H9 (cell line): ENCODE measurements around the gene COL17A1. TPM values are rescaled to one million over a fixed set of nuclear protein-coding genes. Genes with fewer than 3 reads are reported as not detected.

Experiments used
- DNase-seq: peaks from one replicate; pipeline ENCODE4 v3.0.0-alpha.2; 2017
- H2AFZ ChIP-seq: one replicate; pipeline ENCODE4 v1.6.1; 2013; ENCODE audit warnings: mild to moderate bottlenecking, low read length, control low read depth, moderate library complexity
- H2AK5ac ChIP-seq: 2 replicates; pipeline ENCODE4 v1.6.1; 2013; ENCODE audit warnings: low read length, control low read depth, mixed read lengths; ENCODE audit not compliant: insufficient read length
- H2BK120ac ChIP-seq: one replicate; pipeline ENCODE4 v1.6.1; 2013; ENCODE audit warnings: low read depth, mild to moderate bottlenecking, low read length, control low read depth, inconsistent platforms; ENCODE audit not compliant: poor library complexity, severe bottlenecking
- H2BK12ac ChIP-seq: 2 replicates; pipeline ENCODE4 v1.6.1; 2013; ENCODE audit warnings: low read length, control low read depth, mixed read lengths, low read depth; ENCODE audit not compliant: insufficient read length
- H2BK15ac ChIP-seq: 2 replicates; pipeline ENCODE4 v1.6.1; 2013; ENCODE audit warnings: low read depth, low read length, control low read depth
- H2BK20ac ChIP-seq: one replicate; pipeline ENCODE4 v1.6.1; 2013; ENCODE audit warnings: low read depth, mild to moderate bottlenecking, low read length, control low read depth, inconsistent platforms; ENCODE audit not compliant: poor library complexity, severe bottlenecking
- H2BK5ac ChIP-seq: 2 replicates; pipeline ENCODE4 v1.6.1; 2013; ENCODE audit warnings: low read length, control low read depth, mixed read lengths; ENCODE audit not compliant: insufficient read length
- H3K14ac ChIP-seq: 2 replicates; pipeline ENCODE4 v1.6.1; 2013; ENCODE audit warnings: low read length, control low read depth; ENCODE audit not compliant: insufficient read depth
- H3K18ac ChIP-seq: 2 replicates; pipeline ENCODE4 v1.6.1; 2013; ENCODE audit warnings: low read depth, mild to moderate bottlenecking, mixed read lengths, low read length, control low read depth; ENCODE audit not compliant: insufficient read length
- H3K23ac ChIP-seq: 2 replicates; pipeline ENCODE4 v1.6.1; 2013; ENCODE audit warnings: low read length, control low read depth, mixed read lengths, low read depth; ENCODE audit not compliant: insufficient read length
- H3K23me2 ChIP-seq: 2 replicates; pipeline ENCODE4 v1.6.1; 2013; ENCODE audit warnings: low read depth, mild to moderate bottlenecking, mixed read lengths, low read length, control low read depth; ENCODE audit not compliant: insufficient read length, poor library complexity, severe bottlenecking
- H3K27ac ChIP-seq: 2 replicates; pipeline ENCODE4 v1.5.1; 2013; ENCODE audit warnings: low read length, control low read depth, mixed read lengths, low read depth; ENCODE audit not compliant: insufficient read length
- H3K27me3 ChIP-seq: 2 replicates; pipeline ENCODE4 v1.6.1; 2013; ENCODE audit warnings: low read length, control low read depth, inconsistent platforms; ENCODE audit not compliant: insufficient read depth
- H3K4ac ChIP-seq: 2 replicates; pipeline ENCODE4 v1.6.1; 2013; ENCODE audit warnings: low read depth, mild to moderate bottlenecking, control low read depth, inconsistent platforms, low read length, moderate library complexity
- H3K4me1 ChIP-seq: 2 replicates; pipeline ENCODE4 v1.6.1; 2013; ENCODE audit warnings: low read length, control low read depth, inconsistent platforms; ENCODE audit not compliant: insufficient read depth
- H3K4me2 ChIP-seq: 2 replicates; pipeline ENCODE4 v1.6.1; 2013; ENCODE audit warnings: low read length, control low read depth, mixed read lengths; ENCODE audit not compliant: insufficient read length, insufficient read depth
- H3K56ac ChIP-seq: 2 replicates; pipeline ENCODE4 v1.6.1; 2013; ENCODE audit warnings: low read depth, mild to moderate bottlenecking, mixed read lengths, low read length, control low read depth; ENCODE audit not compliant: insufficient read length
- H3K79me1 ChIP-seq: 2 replicates; pipeline ENCODE4 v1.6.1; 2013; ENCODE audit warnings: low read depth, mild to moderate bottlenecking, moderate library complexity, low read length, control low read depth, inconsistent platforms; ENCODE audit not compliant: insufficient read depth, poor library complexity, severe bottlenecking
- H3K79me2 ChIP-seq: 2 replicates; pipeline ENCODE4 v1.6.1; 2013; ENCODE audit warnings: low read length, control low read depth, inconsistent platforms; ENCODE audit not compliant: insufficient read depth
- H3K9ac ChIP-seq: 2 replicates; pipeline ENCODE4 v1.6.1; 2013; ENCODE audit warnings: low read length, control low read depth, mixed read lengths; ENCODE audit not compliant: insufficient read length; ENCODE audit errors: extremely low read depth
- H3K9me3 ChIP-seq: one replicate; pipeline ENCODE4 v1.6.1; 2013; ENCODE audit warnings: low read depth, low read length, inconsistent platforms; ENCODE audit not compliant: control insufficient read depth
- H3T11ph ChIP-seq: one replicate; pipeline ENCODE4 v1.6.1; 2013; ENCODE audit warnings: mild to moderate bottlenecking, low read length, control low read depth, inconsistent platforms
- H4K20me1 ChIP-seq: one replicate; pipeline ENCODE4 v1.6.1; 2013; ENCODE audit not compliant: control insufficient read depth, insufficient read length, insufficient read depth
- H4K5ac ChIP-seq: 2 replicates; pipeline ENCODE4 v1.6.1; 2013; ENCODE audit warnings: low read depth, mild to moderate bottlenecking, mixed read lengths, low read length, control low read depth; ENCODE audit not compliant: insufficient read length
- H4K8ac ChIP-seq: replicated peaks from 2 replicates; pipeline ENCODE4 v1.6.1; 2013; ENCODE audit warnings: low read length, control low read depth, mixed read lengths, low read depth; ENCODE audit not compliant: insufficient read length
- H4K91ac ChIP-seq: 2 replicates; pipeline ENCODE4 v1.6.1; 2013; ENCODE audit warnings: low read depth, mild to moderate bottlenecking, moderate library complexity, mixed read lengths, low read length, control low read depth; ENCODE audit not compliant: insufficient read length
- H3K27ac Mint-ChIP-seq, 3 experiments: 2 replicates in 2 of 3; 3 replicates in 1 of 3; pipeline ENCODE4 v1.8.0; 2020 to 2021; ENCODE audit warnings: mixed read lengths in 3 of 3, mild to moderate bottlenecking in 1 of 3, moderate library complexity in 1 of 3
- H3K27me3 Mint-ChIP-seq: 2 replicates; pipeline ENCODE4 v1.8.0; 2021; ENCODE audit warnings: low read depth, mild to moderate bottlenecking, moderate library complexity, mixed read lengths
- H3K36me3 Mint-ChIP-seq, 3 experiments: 2 replicates in 2 of 3; 3 replicates in 1 of 3; pipeline ENCODE4 v1.8.0; 2020 to 2021; ENCODE audit warnings: low read depth in 3 of 3, mixed read lengths in 3 of 3; ENCODE audit not compliant: insufficient read depth in 1 of 3
- H3K4me1 Mint-ChIP-seq, 2 experiments: 2 replicates each; pipeline ENCODE4 v1.8.0; 2020; ENCODE audit warnings: mixed read lengths in 2 of 2
- H3K4me3 Mint-ChIP-seq, 2 experiments: 2 replicates in 1 of 2; 3 replicates in 1 of 2; pipeline ENCODE4 v1.8.0; 2020 to 2021; ENCODE audit warnings: mild to moderate bottlenecking in 2 of 2, mixed read lengths in 2 of 2, moderate library complexity in 1 of 2
- H3K9me3 Mint-ChIP-seq, 2 experiments: 2 replicates in 1 of 2; 3 replicates in 1 of 2; pipeline ENCODE4 v1.8.0; 2020; ENCODE audit warnings: mild to moderate bottlenecking in 2 of 2, mixed read lengths in 2 of 2, moderate library complexity in 1 of 2
- CTCF ChIP-seq: fragments of 200-600 bp; sonication (generic); conservative IDR thresholded peaks from 3 replicates; pipeline ENCODE4 v1.8.0; 2021; ENCODE audit warnings: antibody characterized with exemption, mild to moderate bottlenecking
- WGBS: extraction: QIAGEN DNeasy Blood & Tissue Kit; methylation state at CpG from one replicate; pipeline ENCODE4 v1.1.7; 2013; ENCODE audit warnings: missing lambda C conversion rate, low lambda C conversion rate, mixed read lengths; ENCODE audit not compliant: insufficient read length; ENCODE audit errors: extremely low coverage; 5-methylcytosine and 5-hydroxymethylcytosine counted together
- total RNA-seq: library from RNA; stranded (reverse); gene quantifications from 2 replicates; pipeline ENCODE4 v1.2.1, GENCODE V29; 2021

COL17A1 gene
- total RNA-seq, 1 experiment from 2014 or later: 1.9 TPM

- H3K4ac ChIP-seq: no peak overlapping the region
- no peak overlapping the region for H3K4me2 ChIP-seq
- H2AK5ac ChIP-seq: no peak overlapping the region
- Mint-ChIP-seq H3K4me3 (no peak overlapping the region), H3K27me3 (no peaks in the 10 kb centered on the region), H3K36me3 (peaks cover 0 to 2% (median 0%) of the 10 kb centered on the region in 3 experiments; a peak in 1 of 7 replicates), H3K27ac (no peak overlapping the region), H3K4me1 (peaks cover 0 to 3% of the 10 kb centered on the region in 2 experiments; a peak in 1 of 4 replicates), H3K9me3 (no peaks in the 10 kb centered on the region)
- H3K27me3 ChIP-seq: no peaks in the 10 kb centered on the region
- H3K79me2 ChIP-seq: no peaks in the 10 kb centered on the region
- H4K5ac ChIP-seq: no peak overlapping the region
- no peak overlapping the region for H2BK5ac ChIP-seq
- no peak overlapping the region for H3K27ac ChIP-seq
- no peak overlapping the region for H3K18ac ChIP-seq
- H4K91ac ChIP-seq: no peak overlapping the region
- no peak overlapping the region for H2BK15ac ChIP-seq
- no peaks in the 10 kb centered on the region for H4K20me1 ChIP-seq
- no peak overlapping the region for H3K56ac ChIP-seq
- no peak for DNase-seq
- H3K4me1 ChIP-seq: no peaks in the 10 kb centered on the region
- no peak overlapping the region for H3K23ac ChIP-seq
- no peak for TF ChIP-seq CTCF
- no peaks in the 10 kb centered on the region for H3K9me3 ChIP-seq
- no peak overlapping the region for H3K14ac ChIP-seq
- no CpG with 5 or more reads among the region's 3 CpGs for WGBS
- H2BK120ac ChIP-seq: no peak overlapping the region
- H3K9ac ChIP-seq: no peak overlapping the region
- no peaks in the 10 kb centered on the region for H3K23me2 ChIP-seq
- no peak overlapping the region for H4K8ac ChIP-seq
- no peak overlapping the region for H2AFZ ChIP-seq
- no peak overlapping the region for H3T11ph ChIP-seq
- H2BK12ac ChIP-seq: no peak overlapping the region
- no peak overlapping the region for H2BK20ac ChIP-seq
- H3K79me1 ChIP-seq: no peaks in the 10 kb centered on the region
Measured at GRCh38 chr10:103990121-103990520, 95.6 kb downstream of the COL17A1 start.
